RPMI8226 (cell line): ENCODE results near the gene TFAP2B.
A peak's percentile ranks its signal among the peaks of the same experiment; 100 is the strongest.

ENCODE experiments used
- DNase-seq: peaks from one replicate; pipeline ENCODE4 v3.0.0-alpha.2; 2015

The TFAP2B gene

DNA sequence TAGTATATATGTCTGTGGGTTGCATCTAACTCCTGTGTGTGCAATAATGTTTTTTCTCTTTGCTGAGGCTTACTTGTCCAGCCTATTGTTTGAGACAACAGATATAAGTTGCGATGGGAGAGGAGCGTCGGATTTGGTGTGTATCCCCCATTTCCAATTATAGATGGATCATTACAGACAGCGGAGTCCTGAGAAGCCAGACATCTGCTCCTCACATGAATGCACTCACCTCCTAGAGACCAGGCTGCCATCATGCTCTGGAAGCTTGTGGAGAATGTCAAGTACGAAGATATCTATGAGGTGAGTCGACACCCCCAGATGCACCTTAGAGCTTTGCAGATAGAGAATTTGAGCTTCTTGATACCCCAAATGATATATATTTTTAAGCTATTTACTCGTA lies at the start of gene TFAP2B:
Gene TFAP2B, plus strand, starts transcription at position 199 of the 400 bp plus-strand sequence. Its CDS starts 21 bp downstream, at position 220.
- no peak for DNase-seq

DNA sequence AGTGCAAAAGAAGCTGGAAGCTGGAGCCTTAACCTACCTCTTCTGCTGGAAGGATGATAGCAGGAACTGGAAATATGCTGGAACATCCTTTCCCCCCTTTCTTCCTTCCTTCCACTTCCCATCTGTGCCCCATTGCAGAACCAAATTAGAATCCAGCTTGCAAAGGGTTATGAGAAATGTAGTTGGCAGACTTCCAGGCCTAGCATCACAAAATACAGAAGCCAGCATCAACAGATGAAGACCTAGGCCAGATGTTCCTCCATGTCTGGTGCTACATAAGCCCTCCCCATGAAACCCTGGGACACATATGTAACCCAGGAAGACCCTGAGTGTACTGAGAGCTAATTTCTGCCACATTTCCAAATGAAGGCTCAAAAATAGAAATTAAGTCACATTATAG lies 40.0 kb upstream of the TFAP2B start:
- no peak for DNase-seq

DNA sequence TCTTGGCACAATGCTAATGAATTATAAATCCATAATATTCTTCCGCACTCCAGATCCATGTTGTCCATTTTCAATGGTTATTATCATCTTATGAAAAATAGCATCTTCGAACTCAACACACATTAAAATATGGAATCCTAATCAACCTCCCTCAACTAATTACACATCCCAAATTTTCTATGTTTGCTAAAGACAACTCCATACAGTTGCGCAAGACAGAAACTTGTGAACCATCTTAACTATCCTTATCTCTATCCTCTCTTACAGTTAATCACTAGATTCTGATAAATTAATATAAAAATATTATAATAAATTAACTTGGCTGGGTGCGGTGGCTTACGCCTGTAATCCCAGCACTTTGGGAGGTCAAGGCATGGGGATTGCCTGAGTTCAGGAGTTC lies 38.3 kb upstream of the TFAP2B start:
- DNase-seq = no peak

DNA sequence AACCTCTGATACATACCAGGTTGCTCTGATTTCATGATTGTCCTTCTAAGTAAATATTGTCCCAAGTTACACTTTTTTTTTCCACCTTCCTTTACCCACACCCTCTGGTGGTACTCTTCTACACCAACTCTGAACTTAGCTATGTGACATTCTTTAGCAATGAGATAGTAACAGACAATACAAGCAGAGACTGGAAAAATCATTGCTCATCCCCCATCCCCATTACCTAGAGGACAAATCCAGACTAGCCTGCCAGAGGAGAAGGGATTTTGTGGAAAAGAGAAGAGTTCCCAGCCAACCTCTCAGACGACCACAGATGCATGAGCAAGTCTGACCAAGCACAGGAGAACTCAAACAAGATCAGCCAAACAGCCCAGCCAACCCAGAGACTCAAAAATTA lies 32.8 kb upstream of the TFAP2B start:
- no peak for DNase-seq

DNA sequence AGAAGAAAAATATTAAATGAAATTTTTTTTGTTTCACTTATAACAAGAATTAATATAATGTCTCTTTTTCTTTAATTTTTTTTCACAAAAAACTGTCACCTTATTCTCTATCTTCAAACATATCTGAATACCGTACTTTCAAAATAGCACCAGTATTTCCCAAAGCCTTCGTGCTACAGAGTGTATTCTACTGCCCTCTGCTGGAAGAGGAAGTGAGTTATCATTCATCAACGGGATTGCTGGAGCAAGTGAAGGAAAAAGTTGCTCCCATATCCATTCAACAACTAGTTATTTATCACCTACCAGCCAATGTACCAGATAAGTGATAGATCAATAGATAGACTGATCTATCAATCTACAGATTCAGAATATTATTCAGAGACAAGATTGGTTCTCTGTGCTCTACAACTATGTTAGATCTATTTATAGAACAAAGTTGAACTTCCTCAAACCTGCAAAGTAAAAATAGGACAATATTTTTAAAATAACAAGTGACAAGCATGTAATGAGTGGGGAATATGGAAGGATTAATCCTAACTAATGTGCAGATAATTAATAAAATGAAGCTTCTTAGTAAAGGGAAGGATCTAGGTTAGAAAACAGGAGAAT lies 26.7 kb upstream of the TFAP2B start:
- peak; percentile 52 for DNase-seq

DNA sequence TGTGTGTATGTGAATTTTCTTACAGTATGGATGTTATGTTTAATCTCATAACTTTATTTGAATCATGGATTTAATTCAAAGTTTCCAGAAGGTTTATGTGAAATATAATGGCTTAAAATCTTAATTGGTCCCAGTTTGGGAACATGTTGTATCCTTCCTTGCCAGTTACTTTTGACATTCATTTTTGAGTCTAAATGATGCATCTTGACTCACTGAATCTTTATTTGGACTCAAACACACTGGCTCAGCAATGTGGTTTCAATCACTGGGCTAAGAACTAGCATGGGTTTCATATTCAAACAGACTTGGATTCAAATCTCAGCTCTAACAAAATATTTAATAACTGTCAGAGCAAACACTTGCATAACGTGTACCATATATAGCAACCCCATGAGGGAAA lies 25.9 kb upstream of the TFAP2B start:
- DNase-seq = no peak

DNA sequence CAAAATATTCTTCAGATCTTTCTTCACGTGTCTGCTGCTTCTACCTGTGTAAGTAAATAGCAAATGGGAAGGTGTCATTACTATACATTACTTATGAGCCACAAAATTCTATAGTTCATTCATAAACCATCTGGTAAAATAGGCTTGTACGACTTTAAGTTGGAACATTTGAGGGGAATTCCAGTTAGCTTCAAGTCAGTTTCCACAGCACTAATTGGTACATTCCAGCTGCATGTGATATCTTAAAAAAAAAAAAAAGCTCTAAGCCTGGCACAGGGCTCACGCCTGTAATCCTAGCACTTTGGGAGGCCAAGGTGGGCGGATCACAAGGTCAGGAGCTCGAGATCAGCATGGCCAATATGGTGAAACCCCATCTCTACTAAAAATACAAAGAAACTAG lies 23.1 kb upstream of the TFAP2B start:
- DNase-seq = no peak

DNA sequence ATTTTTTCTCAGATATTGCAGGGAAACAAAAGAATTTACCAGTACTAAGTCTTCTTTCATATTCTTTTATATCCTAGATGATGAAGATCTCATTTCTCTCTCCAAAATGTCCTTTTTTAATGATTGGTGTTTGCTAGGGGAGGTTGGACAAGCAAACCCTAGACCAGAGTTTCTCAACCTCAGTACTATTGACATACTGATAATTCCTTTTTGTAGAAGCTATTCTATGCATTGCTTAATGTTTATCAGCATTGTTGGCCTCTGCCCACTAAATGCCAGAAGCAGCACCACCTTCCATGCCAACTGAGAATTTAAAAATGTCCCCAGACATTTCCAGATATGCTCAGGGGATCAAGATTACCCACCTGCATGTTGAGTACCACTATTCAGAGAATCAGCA lies 14.4 kb upstream of the TFAP2B start:
- DNase-seq = no peak

DNA sequence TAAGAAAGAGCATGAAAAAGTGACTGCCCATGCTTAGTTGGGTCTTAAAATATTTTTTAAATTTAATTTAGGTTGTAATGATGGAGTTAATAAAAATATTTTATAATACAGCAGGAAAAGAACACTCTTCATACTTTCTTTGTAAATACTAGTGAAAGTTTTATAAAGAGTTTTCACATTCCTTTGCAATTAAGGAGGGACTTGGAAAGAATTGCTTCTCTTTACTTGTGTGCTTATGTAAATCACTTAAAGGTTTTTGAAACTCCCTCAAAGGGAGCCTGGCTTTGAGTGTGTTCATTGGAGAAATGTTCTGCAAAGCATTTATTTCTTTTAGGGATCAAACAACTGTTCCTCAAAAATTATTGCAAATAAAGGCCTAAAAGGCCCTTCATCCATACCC lies 11.6 kb upstream of the TFAP2B start:
- no peak for DNase-seq

DNA sequence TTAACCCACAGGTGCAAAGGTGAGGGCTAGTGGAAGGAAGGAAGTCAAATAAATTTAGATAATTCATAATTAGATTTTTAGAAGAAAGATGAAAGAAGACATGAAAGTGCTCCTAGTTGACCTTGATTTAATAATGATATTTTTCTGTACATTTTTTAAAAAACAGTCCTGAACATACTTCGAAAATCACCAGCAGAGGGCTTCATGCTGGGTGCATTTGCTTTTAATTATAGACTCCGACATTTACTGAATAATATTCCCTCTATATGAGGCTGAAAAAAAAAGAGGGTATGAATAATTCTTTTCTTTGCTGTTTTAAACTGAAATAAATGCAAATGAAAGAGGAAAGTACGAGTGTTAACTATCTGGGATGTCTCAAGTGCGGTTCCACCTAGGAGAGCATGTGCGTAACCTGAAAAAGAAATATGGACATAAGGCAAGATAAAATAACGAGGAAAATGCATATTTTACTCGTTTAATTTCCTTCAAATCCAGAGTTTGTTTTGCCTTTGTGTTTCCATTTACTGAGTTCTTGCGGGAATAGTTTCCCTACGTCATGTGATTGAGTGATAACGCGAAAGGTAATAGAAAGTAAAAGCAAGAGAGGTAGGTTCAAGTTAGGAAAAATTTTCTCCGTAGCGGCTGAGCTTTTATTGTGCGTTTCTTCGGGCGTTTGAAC lies 3.1 kb upstream of the TFAP2B start:
- DNase-seq = no peak

DNA sequence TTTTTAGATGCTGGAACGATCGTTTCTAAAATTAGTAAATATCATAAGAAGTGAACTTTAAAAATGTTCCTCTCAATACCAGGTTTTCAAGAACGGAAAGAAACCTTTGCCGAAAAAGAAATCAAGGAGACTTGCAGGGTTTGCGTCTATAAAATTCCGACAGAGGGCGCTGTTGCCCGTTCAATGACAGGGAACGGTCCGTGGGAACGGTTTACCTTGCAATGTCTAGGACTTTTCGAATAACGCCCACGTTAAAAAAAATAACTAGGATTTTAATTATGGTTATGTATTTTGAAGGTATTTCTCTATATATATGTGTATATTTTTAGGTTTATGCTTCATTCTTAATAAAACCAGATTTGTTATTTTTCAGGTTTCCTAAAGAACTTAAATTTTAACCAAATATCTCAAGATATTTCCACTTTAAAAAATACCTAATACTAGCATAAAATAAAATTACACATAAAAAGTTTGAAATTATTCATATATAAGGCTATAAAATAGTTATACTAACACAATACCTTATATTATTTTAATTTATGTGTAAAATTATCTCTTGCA lies 2.5 kb upstream of the TFAP2B start:
- peak; percentile 82 for DNase-seq

DNA sequence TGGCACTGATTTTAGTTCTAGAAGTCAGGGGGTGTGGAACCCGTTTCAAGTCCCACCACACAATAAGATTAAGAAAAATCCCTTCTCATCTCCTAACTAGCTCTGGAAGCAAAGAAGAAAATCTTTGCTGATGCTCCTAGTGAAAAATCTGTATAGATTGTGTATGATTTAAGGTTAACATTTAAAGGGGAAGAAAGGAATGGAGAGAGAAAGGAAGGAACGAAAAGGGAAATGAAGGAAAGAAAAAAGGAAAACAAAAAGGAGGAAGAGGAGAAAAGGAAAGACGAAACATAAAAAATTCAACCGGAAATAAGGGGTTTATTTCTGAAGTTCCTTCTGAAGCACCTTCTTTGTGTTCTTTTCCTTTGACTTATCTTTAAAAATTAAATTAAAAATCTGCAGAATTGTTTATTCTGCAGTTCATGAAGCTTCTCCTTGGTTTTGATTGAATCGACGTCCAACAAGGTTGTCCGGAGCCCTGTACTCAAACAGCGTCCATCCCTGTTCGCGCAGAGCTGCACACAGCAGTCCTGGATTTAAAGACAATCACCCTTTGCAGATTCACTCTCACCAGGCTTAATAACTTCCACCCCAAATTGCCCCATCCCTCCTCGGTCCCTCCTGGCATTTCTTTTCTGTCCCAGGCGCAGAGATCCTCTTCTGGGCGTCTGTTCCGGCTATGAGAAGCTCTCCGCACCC lies 1.6 kb upstream of the TFAP2B start:
- no peak for DNase-seq

DNA sequence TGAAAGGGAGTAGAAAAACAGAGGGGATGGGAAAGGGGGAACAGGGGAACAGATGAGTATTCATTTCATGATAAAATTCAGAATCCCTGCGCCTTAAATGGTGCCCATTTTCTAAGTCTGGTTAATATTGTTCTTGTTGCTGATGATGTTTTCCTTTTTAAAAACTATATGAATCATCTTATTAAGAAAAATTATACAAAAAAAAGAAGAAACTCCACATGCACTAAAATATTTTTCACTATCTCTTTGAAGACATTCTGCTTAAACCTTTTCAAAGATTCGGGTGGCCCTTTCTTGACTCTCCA lies 1.1 kb upstream of the TFAP2B start:
- DNase-seq = no peak

DNA sequence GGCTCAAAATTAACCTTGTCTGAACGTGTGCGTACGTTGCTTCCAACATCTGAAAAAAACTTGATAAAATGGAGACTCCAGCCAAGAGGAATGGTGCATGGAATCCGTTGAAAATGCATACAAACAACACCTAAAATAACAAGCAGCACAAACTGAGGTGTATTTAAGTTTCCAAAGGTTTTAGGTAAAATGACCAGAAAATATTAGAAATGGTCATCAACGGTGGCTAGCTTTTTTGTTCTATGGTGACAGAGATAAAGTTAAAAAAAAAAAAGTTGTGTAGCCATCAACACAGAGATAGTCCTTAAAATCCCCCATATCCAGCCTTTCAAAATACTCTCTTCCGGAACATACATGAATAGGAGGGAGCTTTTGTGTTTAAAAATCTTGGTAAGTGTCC lies 651 bp upstream of the TFAP2B start:
- DNase-seq = no peak

DNA sequence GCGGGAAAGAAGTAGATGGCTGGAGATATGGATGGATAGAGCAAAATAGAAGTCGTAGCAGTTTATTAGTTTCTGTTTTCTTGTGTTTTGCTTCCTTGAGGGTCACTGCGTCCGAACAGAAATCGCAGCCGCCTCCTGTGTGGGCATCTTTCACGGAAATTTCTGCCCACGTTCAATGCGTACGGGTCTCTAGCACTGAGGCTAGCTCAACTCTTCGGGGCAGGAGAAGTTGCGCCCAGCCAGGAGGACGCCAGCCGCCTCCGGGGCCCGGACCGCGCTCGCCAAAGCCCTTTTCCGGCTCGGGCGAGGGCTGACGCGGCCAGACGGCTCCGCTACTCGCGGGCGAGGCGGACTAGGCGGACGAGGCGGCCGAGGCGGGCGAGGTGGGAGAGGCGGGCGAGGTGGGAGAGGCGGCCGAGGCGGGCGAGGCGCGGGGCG lies 814 bp downstream of the TFAP2B start:
- DNase-seq = no peak

DNA sequence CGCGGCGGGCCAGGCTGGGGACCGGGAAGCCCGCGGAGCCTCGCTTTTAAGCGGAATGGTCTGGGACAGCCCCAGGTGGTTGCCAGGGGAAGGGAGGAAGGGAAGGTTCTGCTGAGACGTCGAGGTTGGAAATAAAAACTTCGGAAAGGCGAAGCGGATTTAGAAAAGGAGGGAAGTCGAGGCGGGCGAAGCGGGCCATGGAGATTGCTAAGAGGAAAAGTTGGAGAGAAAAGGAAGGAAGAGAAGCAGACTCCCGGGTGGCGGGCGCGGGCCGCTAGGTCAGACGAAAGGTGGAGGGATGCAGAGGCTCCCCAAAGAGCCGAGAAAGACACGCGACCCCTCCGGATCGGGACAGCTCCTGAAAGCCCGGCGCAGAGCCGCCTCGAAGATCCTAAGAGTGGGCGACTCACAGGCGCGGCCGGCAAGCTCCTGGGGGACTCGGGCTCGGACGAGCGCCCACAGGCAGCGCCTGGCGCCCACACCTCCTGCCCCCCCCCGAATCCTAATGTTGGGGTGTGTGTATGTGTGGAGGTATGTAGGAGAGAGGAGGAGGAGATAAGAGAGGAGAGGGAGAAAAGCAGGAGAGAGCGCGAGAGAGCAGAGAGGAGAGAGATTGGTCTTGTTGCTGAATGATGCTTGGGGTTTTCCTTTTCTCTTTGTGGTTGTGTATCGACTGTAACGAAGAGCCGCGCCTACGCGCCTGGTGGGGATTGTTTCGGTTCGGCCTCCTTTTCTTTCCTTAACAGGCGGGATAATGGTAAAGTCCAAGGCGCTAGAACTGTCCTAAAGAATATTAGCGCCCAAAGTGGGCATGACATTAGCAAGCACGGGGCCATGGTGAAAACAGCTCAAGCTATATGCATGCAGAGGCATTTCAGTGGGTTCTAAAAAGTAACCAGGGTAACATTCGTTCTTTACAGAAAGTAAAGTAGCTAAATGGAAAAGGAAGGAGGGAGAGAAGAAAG lies 1.5 kb downstream of the TFAP2B start:
- no peak for DNase-seq

DNA sequence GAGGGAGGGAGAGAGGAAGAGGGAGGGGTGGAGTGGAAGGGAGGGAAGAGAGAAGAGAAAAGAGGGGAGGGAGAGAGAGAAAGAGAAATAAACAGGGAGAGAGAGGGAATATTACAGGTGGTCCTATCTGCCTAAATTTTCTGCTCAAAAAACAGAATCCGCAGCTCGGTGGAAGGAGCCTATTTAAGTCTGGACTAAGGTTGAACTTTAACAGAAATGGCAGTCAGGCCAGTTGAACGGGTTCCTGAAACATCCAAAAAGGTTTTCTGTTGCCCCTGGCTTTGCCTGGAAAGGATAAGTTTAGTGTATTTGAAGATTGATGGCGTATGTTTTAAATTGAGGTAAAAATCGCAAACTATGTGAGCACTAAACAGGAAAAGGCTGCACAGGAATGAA lies 2.2 kb downstream of the TFAP2B start:
- no peak for DNase-seq

DNA sequence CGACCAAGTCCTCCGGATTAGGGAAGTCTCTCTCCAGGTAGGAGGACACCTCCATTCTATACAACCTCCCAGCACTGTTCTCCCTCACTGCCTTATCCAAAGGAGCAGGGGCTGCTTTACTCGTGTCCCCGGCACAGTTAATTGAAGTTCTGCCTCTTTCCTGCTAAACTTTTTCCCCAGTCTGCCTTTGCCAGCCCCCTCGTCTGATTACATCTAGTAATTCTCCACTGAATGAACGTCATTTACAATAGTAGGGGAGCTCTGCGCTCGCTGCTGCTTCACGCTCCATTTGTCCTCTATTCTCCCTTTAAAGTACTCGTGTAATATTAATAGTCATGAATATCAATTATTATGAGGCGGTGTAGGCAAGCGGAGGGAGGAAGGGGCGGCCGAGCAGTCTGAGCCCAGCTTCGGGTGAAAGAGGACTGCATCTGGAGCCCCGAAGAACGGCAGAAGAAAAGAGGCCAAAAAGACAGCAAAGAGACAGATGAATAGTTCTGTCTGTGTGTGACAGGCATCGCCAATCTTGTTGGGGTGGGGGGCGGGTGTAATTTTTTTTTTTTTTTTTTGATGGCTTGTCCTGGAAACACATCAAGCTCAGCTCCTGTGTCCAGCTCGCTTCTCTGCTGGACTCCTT lies 2.9 kb downstream of the TFAP2B start:
- DNase-seq = no peak

DNA sequence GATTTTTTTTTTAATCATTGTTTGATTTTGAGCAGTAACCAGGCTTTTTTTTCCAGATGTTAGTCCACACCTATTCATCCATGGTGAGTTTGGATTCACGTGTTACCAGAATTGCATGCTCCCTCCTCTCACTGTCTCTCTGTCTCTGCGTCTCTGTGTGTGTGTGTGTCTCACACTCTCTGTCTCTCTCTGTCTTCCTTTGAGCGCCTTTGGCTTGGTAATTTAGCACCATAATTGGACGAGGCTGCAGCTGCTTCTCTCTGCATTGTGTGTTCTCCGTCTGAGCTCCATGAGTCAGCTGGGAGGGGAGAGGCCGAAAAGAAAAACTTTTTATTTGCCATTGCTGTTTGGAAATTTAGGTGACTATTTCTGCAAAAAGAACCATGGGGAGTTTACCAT lies 3.4 kb downstream of the TFAP2B start:
- no peak for DNase-seq

DNA sequence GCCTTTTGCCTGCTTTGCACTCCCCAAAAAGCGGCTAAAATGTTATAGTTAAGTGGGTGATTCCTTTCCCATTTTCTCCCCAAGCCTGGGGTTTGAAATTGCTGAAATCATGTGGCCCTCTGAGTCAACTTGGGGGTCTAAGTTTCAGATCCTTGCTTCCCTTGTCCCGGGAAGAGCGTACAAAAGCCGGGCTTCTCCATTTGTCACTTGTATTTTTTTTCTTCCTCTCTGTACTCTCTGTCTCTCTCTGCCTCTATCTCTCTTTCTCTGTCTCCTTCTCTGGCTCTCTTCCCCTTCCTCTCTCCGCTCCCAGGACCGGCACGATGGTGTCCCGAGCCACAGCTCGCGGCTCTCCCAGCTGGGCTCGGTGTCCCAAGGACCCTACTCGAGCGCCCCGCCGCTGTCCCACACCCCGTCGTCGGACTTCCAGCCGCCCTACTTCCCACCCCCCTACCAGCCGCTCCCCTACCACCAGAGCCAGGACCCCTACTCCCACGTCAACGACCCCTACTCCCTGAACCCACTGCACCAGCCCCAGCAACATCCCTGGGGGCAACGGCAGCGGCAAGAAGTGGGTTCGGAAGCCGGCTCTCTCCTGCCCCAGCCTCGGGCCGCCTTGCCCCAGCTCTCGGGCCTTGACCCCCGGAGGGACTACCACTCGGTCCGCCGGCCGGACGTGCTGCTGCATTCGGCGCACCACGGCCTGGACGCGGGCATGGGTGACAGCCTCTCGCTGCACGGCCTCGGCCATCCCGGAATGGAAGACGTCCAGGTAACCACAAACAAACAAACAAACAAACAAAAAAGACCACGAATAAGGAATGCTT lies 4.6 kb downstream of the TFAP2B start:
- DNase-seq = no peak

DNA sequence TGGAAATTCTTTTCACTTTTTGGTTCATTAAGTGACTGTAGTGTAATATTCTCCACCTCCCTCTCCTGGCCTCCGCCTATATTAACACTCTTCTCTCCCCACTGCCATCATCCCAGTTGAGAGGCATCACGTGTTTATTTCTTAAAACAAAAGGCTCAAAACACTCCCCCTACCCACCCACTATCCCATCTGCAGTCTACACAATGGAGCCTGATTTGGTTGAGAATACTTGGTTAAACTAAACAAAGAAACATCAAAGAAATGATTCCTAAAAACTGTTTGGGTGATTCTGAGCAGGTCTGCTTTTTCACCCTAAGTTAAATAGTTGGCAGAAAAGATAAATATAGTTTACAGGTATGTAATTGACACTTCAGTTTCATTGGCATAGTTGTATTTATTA lies 5.9 kb downstream of the TFAP2B start:
- no peak for DNase-seq
